H1 (cell line): ENCODE data around the gene EFHB. TPM values are rescaled to one million over a fixed set of nuclear protein-coding genes. Genes with fewer than 3 reads are reported as not detected.

Experiments used
- EZH2 ChIP-seq: fragments of 200-600 bp; sonication (generic); IDR thresholded peaks from 2 replicates; pipeline ENCODE4 v1.7.1; 2012; ENCODE audit warnings: low read depth, mild to moderate bottlenecking, moderate library complexity, low read length, inconsistent platforms; ENCODE audit not compliant: severe bottlenecking
- SUZ12 ChIP-seq: fragments of 200-600 bp; sonication (generic); IDR thresholded peaks from 2 replicates; pipeline ENCODE4 v1.6.1; 2012; ENCODE audit warnings: mild to moderate bottlenecking, inconsistent platforms, low read length, moderate library complexity, mixed read lengths
- TEAD4 ChIP-seq: IDR thresholded peaks from 2 replicates; pipeline ENCODE4 v1.6.1; 2012; ENCODE audit warnings: low read depth, low read length, inconsistent platforms, mixed read lengths
- polyA plus RNA-seq, 7 experiments: library from polyadenylated mRNA; depleted of rRNA in 3 of 7; stranded (reverse) in 5 of 7; unstranded in 2 of 7; fragments of >200 nt in 5 of 7; fragments of 200-250 nt in 2 of 7; gene quantifications; 1 replicate in 5 of 7; 2 replicates in 1 of 7; 4 replicates in 1 of 7; pipeline versions ENCODE4 v1.2.1 to v1.2.3, GENCODE V29; 2011 to 2013; ENCODE audit warnings: missing spikeins in 2 of 7, mixed read lengths in 2 of 7
- total RNA-seq: library from RNA; stranded (reverse); fragmentation: NEBNext Ultra II Directional; extraction: Animal tissue kit (Norgen Biotek cat#: 25700); gene quantifications from 2 replicates; pipeline ENCODE4 v1.2.1, GENCODE V29; 2021

EFHB gene
- total and polyA plus RNA-seq, 2 of the 8 experiments (the other 6 are each of a cell fraction or from before 2014, with no cell fraction given) = 0.12 to 1.3 TPM

GRCh38 chr3:19931767-19932188, 2.2 kb downstream of the EFHB start (continued):
- TF ChIP-seq TEAD4 = no peak
- no peak for TF ChIP-seq EZH2
- TF ChIP-seq SUZ12 = no peak
